Stimulated activated CD4-positive, alpha-beta T cell treated with anti-CD3 and anti-CD28 coated beads, Interleukin-4, amount 100 ng/mL, for 24 hours (primary cell): Measurements from ENCODE around the gene EIF4E1B.
A peak's percentile ranks its signal among the peaks of the same experiment; 100 is the strongest.
"Not testable (repeated sequence)": the region's sequence is repeated elsewhere in the genome, so short reads cannot be mapped to it uniquely, and the experiment has no call there.

Experiments used
- DNase-seq: peaks from one replicate; pipeline ENCODE4 v3.0.0-alpha.2; 2020

EIF4E1B gene, protein sequence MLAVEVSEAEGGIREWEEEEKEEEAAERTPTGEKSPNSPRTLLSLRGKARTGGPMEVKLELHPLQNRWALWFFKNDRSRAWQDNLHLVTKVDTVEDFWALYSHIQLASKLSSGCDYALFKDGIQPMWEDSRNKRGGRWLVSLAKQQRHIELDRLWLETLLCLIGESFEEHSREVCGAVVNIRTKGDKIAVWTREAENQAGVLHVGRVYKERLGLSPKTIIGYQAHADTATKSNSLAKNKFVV

DNA sequence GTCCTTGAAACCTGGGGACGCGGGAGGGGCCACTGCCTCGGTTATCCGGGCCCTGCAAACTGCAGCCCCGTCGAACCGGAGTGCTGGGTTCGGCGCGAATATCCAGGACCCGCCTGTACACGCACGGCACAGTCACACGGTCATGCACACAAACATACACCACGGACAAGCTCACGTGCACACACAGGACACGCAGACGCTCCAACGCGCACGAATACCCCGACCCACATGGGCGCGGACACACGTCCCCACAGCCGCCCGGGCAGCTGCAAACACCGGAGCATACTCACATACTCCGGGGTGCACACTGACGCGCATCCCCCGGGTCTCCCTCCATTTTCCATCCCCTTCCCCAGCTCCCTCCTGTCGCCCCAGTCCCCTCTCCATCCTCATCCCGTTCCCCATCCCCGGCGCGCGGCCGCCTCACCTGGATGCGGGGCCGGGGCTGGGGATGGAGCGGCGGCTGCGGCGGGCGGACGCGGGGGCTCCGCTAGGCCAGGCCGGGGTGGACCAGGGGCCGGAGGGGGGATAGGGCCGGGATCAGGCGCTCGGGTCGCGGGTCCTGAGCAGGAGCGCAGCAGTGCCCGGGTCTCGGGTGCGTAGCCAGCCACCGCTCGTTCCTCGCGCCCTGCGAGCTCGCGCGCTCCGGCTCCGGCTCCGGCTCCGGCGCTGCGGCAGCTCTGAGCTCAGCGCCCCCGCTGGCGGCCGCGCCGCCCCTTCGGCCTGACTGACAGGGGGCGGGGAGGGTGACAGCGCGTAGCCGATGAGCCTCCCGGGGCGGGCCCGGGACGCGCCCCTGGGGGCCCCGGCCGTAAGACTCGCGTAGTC, at the start of gene EIF4E1B, which contains the start of gene SNCB:
Gene EIF4E1B, plus strand, starts transcription at position 823 of the 828 bp plus-strand sequence. CDS start 12,113 bp downstream, outside the sequence.
Gene SNCB, minus strand, starts transcription at position 682 of the 828 bp plus-strand sequence. CDS start 880 bp downstream, outside the sequence.
- DNase-seq: peak; percentile 48

DNA sequence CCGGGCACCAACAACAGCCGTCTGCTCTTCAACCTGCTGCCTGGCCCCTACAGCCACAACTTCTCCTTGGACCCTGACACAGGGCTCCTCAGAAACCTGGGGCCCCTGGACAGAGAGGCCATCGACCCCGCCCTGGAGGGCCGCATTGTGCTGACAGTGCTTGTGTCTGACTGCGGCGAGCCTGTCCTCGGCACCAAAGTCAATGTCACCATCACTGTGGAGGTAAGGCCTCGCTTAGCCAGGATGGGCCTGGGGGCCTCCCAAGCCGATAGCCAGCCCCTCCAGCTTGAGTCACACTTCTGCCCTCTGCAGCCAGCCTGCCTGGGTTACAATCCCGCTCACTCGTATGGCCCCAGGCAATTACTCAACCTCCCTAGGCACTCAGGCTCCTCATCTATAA, 49.1 kb upstream of the EIF4E1B start:
- DNase-seq: no peak

DNA sequence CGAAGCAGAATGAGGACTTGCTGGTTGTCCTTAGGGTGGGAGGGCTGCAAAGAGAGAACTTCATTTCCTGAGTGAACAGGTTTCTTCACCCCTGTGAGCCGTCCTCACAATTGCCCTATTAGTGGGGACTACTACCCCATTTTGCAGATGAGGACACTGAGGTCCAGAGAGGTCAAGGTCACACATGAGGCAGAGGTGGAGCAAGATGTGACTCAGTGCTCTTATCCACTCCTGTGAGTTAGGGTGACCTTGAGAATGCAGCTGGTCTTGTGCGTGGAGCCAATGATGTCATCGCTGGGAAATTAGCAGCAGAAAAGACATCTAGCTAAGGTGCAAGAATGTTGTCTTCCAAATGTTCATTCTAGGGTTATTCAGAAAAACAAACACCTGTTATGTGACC, 47.4 kb upstream of the EIF4E1B start:
- no peak for DNase-seq

DNA sequence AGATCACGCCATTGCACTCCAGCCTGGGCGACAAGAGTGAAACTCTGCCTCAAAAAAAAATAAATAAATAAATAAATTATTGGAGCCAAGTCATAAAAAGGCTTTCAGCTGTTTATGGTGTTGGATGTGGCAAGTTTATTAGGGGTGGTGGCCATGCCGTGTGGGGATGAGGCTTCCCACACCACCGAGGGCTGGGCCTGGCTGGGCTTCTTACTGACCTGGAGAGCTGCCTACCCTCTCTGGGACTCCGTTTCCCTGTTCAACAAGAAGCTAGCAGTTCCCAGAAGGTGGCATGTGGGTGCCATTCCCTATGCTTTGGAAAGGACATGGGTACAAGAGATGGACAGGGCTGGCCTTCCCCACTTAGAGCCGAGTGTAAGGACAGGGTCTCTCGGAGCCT, 43.1 kb upstream of the EIF4E1B start:
- DNase-seq: no peak

DNA sequence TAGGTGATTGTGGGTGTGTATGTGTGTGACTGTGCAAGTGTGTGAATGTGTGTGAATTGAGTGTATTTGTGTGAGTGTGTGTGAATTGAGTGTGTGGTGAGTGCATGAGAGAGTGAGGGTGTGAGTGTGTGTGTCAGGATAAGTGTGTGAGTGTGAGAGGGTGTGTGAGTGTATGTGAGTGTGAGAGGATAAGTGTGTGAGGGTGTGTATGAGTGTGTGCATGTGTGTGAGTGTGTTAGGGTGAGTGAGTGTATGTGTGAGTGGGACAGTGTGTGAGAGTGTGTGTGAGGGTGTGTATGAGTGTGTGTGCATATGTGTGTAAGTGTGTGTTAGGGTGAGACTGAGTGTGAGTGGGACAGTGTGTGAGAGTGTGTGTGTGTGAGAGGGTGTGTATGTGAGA, 42.2 kb upstream of the EIF4E1B start:
- DNase-seq: no peak

DNA sequence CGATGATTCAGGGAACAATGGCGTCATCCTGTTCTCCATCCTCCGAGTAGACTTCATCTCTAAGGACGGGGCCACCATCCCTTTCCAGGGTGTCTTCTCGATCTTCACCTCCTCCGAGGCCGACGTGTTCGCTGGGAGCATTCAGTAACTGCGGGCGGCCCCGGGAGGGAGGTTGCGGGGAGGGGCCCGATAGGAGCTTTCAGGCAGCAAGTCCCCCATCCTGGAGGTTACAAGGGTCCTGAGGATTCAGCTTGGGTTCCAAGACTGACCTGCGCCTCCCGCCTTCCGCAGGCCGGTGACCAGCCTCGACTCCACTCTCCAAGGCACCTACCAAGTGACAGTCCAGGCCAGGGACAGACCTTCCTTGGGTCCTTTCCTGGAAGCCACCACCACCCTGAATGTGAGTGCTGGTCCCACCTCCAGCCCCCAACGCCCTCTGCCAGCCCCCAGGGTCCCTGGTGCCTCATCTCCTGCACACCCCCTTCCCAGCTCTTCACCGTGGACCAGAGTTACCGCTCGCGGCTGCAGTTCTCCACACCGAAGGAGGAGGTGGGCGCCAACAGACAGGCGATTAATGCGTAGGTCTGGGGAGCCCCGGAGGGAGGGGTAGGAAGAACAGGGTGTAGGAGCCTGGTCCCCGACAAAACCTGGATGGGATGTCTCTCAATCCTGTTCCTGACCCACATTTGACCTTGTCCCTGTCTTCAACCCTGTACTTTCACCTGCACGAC, 41.3 kb upstream of the EIF4E1B start:
- no peak for DNase-seq

DNA sequence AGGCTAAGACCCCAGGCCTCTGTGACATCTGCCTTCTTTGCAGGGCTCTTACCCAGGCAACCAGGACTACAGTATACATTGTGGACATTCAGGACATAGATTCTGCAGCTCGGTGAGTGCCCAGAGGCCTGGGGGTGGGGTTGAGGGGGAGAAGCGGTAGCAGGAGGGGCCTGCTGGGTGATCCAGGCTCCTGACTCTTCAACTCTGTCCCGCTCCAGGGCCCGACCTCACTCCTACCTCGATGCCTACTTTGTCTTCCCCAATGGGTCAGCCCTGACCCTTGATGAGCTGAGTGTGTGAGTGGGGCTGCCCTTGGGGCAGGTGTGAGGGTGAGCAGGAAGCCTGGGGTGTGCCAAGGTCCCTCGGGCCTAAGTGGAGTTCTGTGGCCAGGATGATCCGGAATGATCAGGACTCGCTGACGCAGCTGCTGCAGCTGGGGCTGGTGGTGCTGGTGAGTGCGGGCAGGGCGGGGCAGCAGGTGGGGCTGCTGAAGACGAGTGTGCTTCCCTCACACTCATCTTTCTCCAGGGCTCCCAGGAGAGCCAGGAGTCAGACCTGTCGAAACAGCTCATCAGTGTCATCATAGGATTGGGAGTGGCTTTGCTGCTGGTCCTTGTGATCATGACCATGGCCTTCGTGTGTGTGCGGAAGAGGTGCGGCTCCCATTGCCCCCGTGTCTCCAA, 40.3 kb upstream of the EIF4E1B start:
- no peak for DNase-seq

DNA sequence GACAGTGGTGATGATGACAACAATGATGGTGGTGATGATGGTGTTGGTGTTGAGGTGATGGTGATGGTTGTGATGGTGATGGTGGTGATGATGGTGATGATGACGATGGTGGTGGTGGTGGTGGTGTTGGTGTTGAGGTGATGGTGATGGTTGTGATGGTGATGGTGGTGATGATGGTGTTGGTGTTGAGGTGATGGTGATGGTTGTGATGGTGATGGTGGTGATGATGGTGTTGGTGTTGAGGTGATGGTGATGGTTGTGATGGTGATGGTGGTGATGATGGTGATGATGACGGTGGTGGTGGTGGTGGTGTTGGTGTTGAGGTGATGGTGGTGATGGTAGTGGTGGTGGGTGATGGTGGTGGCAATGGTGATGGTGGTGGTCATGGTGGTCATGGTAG, 38.8 kb upstream of the EIF4E1B start:
- DNase-seq: not testable (repeated sequence)

DNA sequence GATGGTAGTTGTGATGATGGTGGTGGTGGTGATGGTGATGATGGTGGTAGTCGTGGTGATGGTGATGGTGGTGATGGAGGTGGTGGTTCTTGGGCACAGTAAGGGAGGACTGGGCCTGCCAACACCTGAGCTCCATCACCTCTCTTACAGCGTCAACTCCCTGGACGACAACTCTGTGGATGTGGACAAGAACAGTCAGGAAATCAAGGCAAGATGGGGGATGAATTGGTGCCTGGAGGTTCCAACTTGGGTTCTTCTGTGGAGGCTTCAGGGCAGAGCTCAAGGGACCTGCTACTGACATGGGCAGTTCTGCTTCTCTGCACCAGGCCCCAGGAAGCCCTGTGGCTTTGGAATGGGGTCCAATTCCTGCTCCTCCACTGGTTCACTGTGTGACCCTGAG, 37.9 kb upstream of the EIF4E1B start:
- DNase-seq: no peak

DNA sequence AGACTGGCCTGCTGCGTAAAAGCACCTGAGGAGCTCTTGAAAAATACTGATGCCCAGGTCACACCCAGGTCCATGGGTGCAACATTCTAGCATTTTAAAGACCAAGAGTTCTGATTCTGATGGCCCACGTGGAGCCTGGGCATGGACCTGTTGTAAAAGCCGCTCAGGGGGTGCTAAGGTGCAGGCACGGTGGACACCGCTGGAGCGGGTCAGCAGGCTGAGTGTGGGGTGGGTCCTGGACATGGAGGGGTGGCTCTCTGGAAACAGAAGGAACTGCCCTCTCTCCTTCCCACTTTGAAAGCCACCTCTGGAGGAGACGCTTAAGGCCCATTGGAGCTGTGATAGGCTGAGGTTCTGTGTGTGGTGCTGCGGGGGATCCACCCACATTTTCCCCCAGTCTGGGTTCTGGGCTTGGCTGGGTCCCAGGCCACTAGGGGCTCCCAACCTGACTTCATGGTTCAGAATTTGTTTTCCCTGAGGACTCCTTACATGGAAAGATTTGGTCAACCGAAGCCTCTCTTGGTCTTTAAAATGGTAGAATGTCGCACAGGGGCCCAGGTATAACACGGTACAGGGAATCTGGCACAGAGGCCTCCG, 37.1 kb upstream of the EIF4E1B start:
- DNase-seq: no peak

DNA sequence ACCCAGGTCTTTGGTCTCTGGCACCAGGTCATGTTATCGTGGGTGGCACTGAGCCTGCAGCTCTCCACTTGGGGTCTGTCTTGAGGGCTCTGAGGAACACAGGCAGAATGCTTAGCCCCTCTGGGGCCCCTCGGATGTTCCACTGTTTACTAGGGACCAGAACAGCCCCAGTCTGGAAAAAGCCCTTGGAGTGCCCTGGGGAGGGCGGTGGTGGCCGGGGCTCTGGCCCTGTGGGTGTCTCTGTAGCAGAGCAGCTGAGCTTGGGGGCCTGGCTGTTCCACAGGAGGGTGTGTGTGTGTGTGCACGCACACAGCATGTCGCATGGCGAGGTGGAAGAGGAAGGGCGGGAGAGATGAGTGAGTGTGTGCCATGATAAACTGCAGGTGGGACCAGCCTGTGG, 35.9 kb upstream of the EIF4E1B start:
- DNase-seq: no peak

DNA sequence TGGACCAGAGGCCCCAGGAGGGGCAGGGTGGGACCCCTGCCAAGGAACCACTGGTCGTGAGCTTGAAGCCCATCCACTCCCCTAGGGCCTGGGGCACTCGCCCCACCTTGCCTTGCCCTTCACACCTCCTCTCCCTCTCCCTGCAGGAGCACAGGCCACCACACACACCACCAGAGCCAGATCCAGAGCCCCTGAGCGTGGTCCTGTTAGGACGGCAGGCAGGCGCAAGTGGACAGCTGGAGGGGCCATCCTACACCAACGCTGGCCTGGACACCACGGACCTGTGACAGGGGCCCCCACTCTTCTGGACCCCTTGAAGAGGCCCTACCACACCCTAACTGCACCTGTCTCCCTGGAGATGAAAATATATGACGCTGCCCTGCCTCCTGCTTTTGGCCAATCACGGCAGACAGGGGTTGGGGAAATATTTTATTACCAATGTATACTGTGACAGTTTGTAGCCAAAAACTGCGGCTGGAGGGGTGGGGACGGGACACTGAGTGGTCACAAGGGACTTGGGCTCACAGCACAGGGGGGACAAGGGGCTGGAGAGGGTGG, 35.0 kb upstream of the EIF4E1B start:
- no peak for DNase-seq

DNA sequence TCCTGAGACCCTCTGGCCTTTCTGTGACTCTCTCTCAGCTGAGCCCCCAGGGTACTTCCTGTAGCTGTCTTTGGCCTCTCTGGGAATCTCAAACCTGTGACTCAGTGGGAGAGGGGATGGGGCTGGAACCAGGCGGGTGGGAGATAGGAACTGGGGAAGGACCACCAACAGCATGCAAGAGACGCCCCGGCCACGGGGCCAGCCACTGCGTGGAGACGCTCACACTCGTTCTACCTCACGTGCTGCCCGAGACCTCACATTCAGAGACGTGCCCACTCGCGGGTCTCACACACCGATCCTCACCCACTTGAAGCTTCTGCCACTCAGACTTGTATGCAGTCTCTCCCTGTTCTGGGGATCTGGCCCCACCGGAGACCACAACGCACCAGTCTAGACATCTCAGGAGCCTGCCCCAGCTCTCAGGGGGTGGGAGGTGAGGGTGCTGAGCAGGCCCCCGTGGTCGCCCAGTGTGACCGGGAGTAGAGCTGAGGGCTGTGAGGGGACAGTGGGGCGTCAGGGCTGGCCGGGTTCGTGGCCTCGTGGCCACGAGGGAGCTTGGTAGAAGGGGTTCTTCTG, 34.3 kb upstream of the EIF4E1B start:
- no peak for DNase-seq

DNA sequence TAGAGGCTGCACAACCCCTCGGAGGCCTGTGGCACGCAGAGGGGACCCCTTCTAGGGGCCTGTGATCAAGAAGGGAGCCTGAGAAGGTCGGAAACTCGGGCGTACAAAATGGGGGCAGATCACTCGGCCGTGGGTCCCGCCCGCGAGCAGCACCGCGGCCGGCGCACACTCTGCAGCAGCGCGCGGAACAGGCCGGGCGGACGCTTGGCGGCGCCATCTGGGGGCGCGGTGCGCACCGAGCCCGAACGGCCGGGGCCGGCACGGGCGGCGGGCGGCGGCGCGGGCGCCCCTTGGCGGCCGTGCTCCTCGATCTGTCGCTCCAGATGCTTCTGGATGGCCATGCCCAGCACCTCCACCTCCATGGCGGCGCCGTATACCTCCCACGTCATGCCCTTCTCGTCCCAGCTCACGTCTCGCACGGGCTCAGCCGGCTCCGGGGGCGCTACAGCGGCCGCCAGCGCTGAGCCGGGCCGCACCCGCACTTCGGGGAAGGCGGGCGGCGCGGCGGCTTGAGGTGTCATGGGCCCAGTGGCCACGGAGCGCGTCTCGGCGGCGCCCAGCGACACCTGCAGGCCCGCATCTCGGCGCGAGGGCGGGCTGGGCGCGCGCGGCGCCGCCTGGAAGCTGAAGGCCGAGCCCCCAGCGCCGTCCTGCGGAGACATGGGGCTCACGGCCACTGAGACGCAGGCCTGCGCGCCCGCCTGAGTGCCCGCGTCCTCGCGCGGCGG, 33.6 kb upstream of the EIF4E1B start:
- DNase-seq: peak; percentile 61

DNA sequence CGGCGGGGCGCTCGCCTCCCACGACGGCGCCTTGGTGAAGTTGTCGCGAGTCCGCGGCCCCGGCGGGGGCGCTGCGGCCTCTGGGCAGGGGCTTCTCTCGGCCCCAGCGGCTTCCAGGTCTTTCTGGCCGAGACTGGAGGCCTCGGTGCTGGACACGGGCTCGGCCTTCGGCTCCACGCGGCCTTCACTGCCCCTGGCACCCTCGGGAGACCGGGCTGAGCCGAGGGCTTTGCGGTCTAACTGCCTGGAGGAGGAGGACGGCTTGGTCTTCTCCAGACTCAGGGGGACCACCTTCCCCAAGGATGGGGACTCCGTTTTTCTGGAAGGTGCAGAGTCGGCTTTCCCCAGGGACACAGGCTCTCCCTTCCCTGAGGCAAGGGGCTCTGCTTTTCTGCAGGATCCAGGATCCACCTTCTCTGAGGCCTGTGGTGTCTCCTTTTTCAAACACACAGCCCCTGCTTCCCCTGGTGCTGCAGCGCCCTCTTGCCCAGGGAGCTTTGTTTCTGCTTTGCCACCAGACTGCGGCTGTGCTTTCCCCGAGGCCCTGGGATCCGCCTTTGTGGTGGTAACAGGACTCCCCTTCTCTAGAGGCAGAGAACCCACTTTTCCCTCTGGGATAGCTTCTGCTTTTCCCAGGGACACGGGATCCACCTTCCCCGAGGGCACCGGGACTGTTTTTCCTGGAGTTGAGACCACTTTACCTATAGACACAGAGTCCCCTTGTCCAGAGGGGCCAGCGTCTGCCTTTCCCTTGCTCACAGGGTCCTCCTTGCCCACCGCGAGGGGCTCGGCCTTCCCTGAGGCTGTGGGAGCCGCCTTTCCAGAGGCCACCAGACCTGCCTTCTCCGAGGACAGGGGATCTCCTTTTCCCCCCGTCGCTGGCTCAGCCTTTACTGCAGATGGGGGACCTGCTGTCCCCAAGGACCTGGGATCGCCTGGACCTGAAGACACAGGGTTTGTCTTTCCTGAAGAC, 32.8 kb upstream of the EIF4E1B start:
- no peak for DNase-seq

DNA sequence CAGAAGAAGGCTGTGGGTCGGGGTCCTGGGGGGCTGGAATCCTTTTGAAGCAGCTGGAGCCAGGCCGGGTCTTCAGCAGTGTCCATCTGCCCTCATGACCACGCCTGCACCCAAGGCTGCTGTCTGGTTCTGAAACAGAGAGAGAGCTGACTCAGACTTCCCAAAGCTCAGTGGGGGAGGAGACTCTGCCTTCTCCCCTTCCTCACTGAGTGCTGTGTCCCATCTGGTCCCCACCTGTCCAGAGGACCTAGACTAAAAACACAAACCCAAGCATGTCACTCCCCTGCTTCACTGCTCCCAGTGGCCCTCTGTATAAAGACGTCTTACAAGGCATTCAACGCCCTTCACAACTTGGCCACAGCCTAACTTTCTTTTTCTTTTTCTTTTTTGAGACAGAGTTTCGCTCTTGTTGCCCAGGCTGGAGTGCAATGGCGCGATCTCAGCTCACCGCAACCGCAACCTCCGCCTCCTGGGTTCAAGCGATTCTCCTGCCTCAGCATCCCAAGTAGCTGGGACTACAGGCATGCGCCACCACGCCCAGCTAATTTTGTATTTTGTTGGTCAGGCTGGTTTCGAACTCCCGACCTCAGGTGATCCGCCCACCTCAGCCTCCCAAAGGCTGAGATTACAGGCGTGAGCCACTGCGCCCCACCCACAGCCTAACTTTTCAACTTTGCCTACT, 30.6 kb upstream of the EIF4E1B start:
- not testable (repeated sequence) for DNase-seq

DNA sequence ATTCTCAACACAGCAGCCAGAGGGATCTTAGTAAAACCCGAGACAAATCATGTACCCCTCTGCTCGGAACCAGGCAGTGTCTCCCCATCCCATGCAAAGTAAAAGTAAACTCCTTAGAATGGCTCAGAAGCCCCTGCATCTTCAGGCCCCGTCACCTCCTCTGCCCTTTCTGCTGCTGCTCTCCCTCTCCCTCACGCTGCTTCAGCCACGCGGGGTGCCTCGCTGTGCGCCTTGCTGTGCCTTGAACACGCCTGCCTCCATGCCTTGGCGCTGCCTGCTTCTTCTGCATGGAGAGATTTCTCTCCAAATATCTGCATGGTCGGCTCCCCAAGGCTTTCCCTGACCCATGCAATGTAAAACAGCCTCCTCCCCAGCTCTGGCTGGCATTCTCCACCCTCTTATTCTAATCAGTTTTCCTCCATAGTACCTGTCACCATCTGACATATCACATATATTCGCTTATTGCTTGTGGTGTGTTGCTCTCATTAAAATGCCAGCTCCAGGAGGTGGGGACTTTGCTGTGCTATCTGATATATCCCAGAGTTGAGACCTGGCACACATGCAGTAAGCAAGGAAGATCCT, 28.5 kb upstream of the EIF4E1B start:
- no peak for DNase-seq

DNA sequence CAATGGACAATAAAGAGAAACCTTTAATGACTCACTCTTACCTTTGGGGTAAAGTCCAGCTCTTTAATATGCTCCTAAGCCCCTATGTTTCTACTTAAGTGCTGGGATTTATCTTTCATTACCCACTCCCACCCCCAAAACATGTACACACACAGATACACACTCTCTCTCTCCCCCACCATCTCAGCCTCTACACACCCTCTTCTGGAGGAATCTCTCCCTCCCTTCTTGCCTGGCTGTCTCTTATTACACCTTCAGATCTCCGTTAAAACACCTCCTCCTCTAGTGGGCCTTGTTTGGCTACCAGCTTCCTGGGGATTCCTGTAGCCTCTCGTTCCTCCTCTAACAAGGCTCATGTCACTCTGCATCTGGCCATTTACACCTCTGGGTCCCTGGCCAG, 27.4 kb upstream of the EIF4E1B start:
- DNase-seq: no peak

DNA sequence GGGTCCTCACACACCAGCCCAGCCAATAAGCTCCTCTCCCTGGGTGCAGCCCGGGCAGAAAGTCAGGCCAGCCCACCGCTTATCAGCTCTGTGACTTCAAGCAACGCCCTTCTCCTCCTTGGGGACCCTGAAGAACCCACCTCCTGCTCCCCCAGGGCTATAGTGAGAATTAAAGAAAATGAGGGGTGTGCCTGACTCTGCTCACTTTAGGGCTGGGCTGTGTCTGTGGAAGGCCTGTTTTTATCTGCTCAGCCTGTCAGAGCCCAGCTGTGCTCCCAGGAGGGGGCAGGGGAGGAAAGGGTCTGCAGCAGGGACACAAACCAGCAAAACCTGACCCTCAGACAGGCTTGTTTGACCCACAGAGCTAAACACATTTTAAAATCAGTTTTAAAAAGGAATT, 24.4 kb upstream of the EIF4E1B start:
- no peak for DNase-seq
